ENCODE measurements around the gene SPEG.

DNA sequence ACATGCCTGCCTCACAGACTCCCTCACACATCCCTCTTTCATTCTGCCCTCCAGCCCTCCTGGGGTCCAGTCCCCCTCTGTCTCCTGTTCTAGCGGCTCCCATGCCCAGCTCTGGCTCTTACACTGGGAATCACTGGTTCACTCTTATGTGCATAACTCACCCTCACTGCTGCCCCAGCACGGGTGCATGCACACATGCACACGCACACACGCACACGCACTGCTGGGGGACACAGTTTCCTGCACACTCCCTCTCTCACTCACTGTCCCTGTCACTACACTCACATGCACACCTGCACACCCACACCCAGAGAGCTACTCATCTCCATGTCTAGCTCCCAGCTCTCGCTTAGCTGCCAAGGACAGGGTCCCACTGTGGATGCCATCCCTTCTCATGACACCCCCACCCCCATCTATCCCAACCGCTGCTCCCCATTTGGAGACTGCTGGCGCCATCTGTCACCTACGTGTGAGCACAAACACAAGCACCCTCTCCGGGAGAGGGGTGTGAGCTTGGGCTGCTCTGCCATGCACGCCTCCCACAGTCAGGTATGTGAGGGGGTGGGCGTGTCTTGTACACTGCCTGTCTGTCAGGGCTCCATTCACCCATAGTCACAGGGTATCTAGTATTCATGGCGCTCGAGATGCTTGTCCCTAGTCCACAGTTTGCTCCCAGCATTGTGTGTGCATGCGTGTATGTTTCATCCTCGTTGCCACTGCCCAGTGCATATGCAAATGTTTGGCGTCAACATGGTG is 81.4 kb downstream of the SPEG start:
- TF ChIP-seq, protein P1, sequence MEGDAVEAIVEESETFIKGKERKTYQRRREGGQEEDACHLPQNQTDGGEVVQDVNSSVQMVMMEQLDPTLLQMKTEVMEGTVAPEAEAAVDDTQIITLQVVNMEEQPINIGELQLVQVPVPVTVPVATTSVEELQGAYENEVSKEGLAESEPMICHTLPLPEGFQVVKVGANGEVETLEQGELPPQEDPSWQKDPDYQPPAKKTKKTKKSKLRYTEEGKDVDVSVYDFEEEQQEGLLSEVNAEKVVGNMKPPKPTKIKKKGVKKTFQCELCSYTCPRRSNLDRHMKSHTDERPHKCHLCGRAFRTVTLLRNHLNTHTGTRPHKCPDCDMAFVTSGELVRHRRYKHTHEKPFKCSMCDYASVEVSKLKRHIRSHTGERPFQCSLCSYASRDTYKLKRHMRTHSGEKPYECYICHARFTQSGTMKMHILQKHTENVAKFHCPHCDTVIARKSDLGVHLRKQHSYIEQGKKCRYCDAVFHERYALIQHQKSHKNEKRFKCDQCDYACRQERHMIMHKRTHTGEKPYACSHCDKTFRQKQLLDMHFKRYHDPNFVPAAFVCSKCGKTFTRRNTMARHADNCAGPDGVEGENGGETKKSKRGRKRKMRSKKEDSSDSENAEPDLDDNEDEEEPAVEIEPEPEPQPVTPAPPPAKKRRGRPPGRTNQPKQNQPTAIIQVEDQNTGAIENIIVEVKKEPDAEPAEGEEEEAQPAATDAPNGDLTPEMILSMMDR (IDR thresholded peaks at IDR 0.05): no peak
- no peak for TF ChIP-seq POLR2A (IDR thresholded peaks at IDR 0.05)

Data from Peyer's patch (tissue), 4 donors.